IMR-90 (cell line): ENCODE measurements around the gene LIMS1. TPM values are rescaled to one million over a fixed set of nuclear protein-coding genes. Genes with fewer than 3 reads are reported as not detected.
A peak's percentile ranks its signal among the peaks of the same experiment; 100 is the strongest.

Experiments
- ATAC-seq: fragments of 200-7000 bp; cut with Tn5 transposase; 2 replicates; pipeline ENCODE4 v1.9.1; 2020; ENCODE audit warnings: low read depth, mild to moderate bottlenecking, moderate library complexity
- BruUV-seq: library from RNA; stranded (reverse); fragments of 400-500 nt; replicated peaks from 2 replicates; lab custom pipeline; 2021; lab: Mats Ljungman, UMichigan
- CTCF ChIA-PET: fragments of 300-600 bp; formaldehyde crosslinking; extraction: SDS; loops from one replicate; lab custom pipeline; 2021; ENCODE audit warnings: antibody characterized with exemption; lab: Yijun Ruan, JAX
- POLR2A ChIA-PET: fragments of 300-600 bp; sonication (Branson Sonifier 250); formaldehyde crosslinking; loops from one replicate; lab custom pipeline; 2022; ENCODE audit warnings: antibody characterized with exemption; ENCODE audit not compliant: unreplicated experiment; lab: Charles Lee
- DNase-seq: peaks from one replicate; pipeline ENCODE4 v3.0.0; 2013
- H2AFZ ChIP-seq: replicated peaks from 2 replicates; pipeline ENCODE3; 2013; ENCODE audit warnings: low read length, mild to moderate bottlenecking; ENCODE audit not compliant: poor library complexity
- H2AK5ac ChIP-seq: 2 replicates; pipeline ENCODE4 v1.6.1; 2013; ENCODE audit warnings: low read depth, low read length, inconsistent platforms
- H2AK9ac ChIP-seq: replicated peaks from 2 replicates; pipeline ENCODE3; 2013; ENCODE audit warnings: mild to moderate bottlenecking, low read depth, low read length, moderate library complexity; ENCODE audit not compliant: poor library complexity
- H2BK120ac ChIP-seq: 2 replicates; pipeline ENCODE4 v1.6.1; 2013; ENCODE audit warnings: low read depth, low read length, inconsistent platforms
- H2BK15ac ChIP-seq: 3 replicates; pipeline ENCODE4 v1.6.1; 2013; ENCODE audit warnings: low read depth, low read length, inconsistent platforms
- H2BK20ac ChIP-seq: 2 replicates; pipeline ENCODE4 v1.6.1; 2013; ENCODE audit warnings: low read depth, mild to moderate bottlenecking, inconsistent platforms, low read length, moderate library complexity
- H2BK5ac ChIP-seq: 2 replicates; pipeline ENCODE4 v1.6.1; 2013; ENCODE audit warnings: mild to moderate bottlenecking, low read depth, low read length, inconsistent platforms; ENCODE audit not compliant: poor library complexity, severe bottlenecking
- H3K14ac ChIP-seq: replicated peaks from 2 replicates; pipeline ENCODE4 v1.6.1; 2013; ENCODE audit warnings: low read depth, low read length, inconsistent platforms
- H3K18ac ChIP-seq: 2 replicates; pipeline ENCODE4 v1.6.1; 2013; ENCODE audit warnings: low read depth, low read length, control low read depth
- H3K23ac ChIP-seq: 2 replicates; pipeline ENCODE4 v1.6.1; 2013; ENCODE audit warnings: low read depth, low read length, inconsistent platforms
- H3K27ac ChIP-seq: 2 replicates; pipeline ENCODE4 v1.5.1; 2013; ENCODE audit warnings: mild to moderate bottlenecking, control low read depth, low read length; ENCODE audit not compliant: insufficient read depth
- H3K27me3 ChIP-seq: 2 replicates; pipeline ENCODE4 v1.6.1; 2013; ENCODE audit warnings: low read length; ENCODE audit not compliant: control insufficient read depth, insufficient read depth
- H3K36me3 ChIP-seq: 2 replicates; pipeline ENCODE4 v1.6.1; 2013; ENCODE audit warnings: low read length, mixed read lengths; ENCODE audit not compliant: control insufficient read depth, insufficient read depth
- H3K4ac ChIP-seq: 2 replicates; pipeline ENCODE4 v1.6.1; 2013; ENCODE audit warnings: low read depth, low read length, inconsistent platforms
- H3K4me1 ChIP-seq: 2 replicates; pipeline ENCODE4 v1.6.1; 2013; ENCODE audit warnings: low read length, mixed read lengths; ENCODE audit not compliant: control insufficient read depth, insufficient read depth
- H3K4me2 ChIP-seq: 2 replicates; pipeline ENCODE4 v1.6.1; 2013; ENCODE audit warnings: low read depth, mild to moderate bottlenecking, control low read depth, low read length, moderate library complexity
- H3K4me3 ChIP-seq: 2 replicates; pipeline ENCODE4 v1.5.1; 2013; ENCODE audit warnings: low read depth, mild to moderate bottlenecking, control low read depth, low read length, moderate library complexity; ENCODE audit not compliant: insufficient read depth
- H3K56ac ChIP-seq: 2 replicates; pipeline ENCODE4 v1.6.1; 2013; ENCODE audit warnings: low read length, inconsistent platforms; ENCODE audit not compliant: insufficient read depth; ENCODE audit errors: extremely low read depth
- H3K79me1 ChIP-seq, 2 experiments: 2 replicates each; pipeline ENCODE4 v1.6.1; 2013; ENCODE audit warnings: low read length in 2 of 2, inconsistent platforms in 1 of 2, low read depth in 1 of 2
- H3K9ac ChIP-seq: 2 replicates; pipeline ENCODE4 v1.6.1; 2013; ENCODE audit warnings: low read depth, low read length, control low read depth
- H3K9me1 ChIP-seq: 2 replicates; pipeline ENCODE4 v1.6.1; 2013; ENCODE audit warnings: low read length, inconsistent platforms; ENCODE audit not compliant: insufficient read depth
- H3K9me3 ChIP-seq: 2 replicates; pipeline ENCODE4 v1.6.1; 2013; ENCODE audit warnings: low read length; ENCODE audit not compliant: control insufficient read depth, insufficient read depth
- H4K20me1 ChIP-seq: 2 replicates; pipeline ENCODE4 v1.6.1; 2013; ENCODE audit warnings: low read length, inconsistent platforms; ENCODE audit not compliant: insufficient read depth
- H4K5ac ChIP-seq: 2 replicates; pipeline ENCODE4 v1.6.1; 2013; ENCODE audit warnings: mild to moderate bottlenecking, low read depth, low read length, control low read depth
- H4K8ac ChIP-seq, 2 experiments: 2 replicates each; pipeline ENCODE4 v1.6.1; 2013; ENCODE audit warnings: low read depth in 2 of 2, low read length in 2 of 2, control low read depth in 1 of 2, inconsistent platforms in 1 of 2
- H4K91ac ChIP-seq: 2 replicates; pipeline ENCODE4 v1.6.1; 2013; ENCODE audit warnings: low read depth, low read length, inconsistent platforms; ENCODE audit not compliant: insufficient read depth
- CEBPB ChIP-seq: IDR thresholded peaks from 2 replicates; pipeline ENCODE4 v1.6.1; 2012; ENCODE audit warnings: low read depth, low read length, improper control_type of control experiment
- FOS ChIP-seq: fragments of 150-350 bp; IDR thresholded peaks from 2 replicates; pipeline ENCODE4 v1.6.1; 2016; ENCODE audit warnings: low read depth, low read length
- WGBS, 2 experiments: methylation state at CpG; one replicate each; pipeline versions ENCODE4 v1.1.5 to v1.1.7; 2013; ENCODE audit warnings: missing lambda C conversion rate in 2 of 2; ENCODE audit not compliant: insufficient read length in 1 of 2; ENCODE audit errors: extremely low coverage in 2 of 2; 5-methylcytosine and 5-hydroxymethylcytosine counted together
- dilution Hi-C: fragments of 300-500 bp; cut with HindIII; formaldehyde crosslinking; loops from one replicate; pipeline ENCODE4 v1.14.3; 2018; ENCODE audit warnings: low sequenced_read_pairs; ENCODE audit not compliant: unreplicated experiment
- in situ Hi-C: fragments of 300-500 bp; cut with MboI; formaldehyde crosslinking; loops from 3 replicates; pipeline ENCODE4 v1.14.3; 2019; ENCODE audit warnings: low sequenced_read_pairs, inconsistent platforms, mixed read lengths
- intact Hi-C: fragments of 100-400 bp; cut with micrococcal nuclease; formaldehyde crosslinking; loops from 2 replicates; pipeline ENCODE4 v1.10.0; 2022
- polyA plus RNA-seq, 3 experiments: library from polyadenylated mRNA; depleted of rRNA; stranded (reverse); fragments of >200 nt; gene quantifications; 2 replicates each; pipeline ENCODE4 v1.2.3, GENCODE V29; 2012; ENCODE audit warnings: low replicate concordance in 1 of 3
- total RNA-seq: library from RNA; depleted of rRNA; stranded (reverse); fragments of >200 nt; gene quantifications from 2 replicates; pipeline ENCODE4 v1.2.3, GENCODE V29; 2012
- TF ChIP-seq, protein P1 (sequence below): fragments of 150-350 bp; IDR thresholded peaks from 2 replicates; pipeline ENCODE4 v1.6.1; 2017; ENCODE audit warnings: mild to moderate bottlenecking, antibody characterized with exemption, low read length, low read depth

LIMS1 gene
- total and polyA plus RNA-seq, 2 of the 4 experiments (the other 2 are of a cell fraction): 59.1 to 131 TPM

DNA sequence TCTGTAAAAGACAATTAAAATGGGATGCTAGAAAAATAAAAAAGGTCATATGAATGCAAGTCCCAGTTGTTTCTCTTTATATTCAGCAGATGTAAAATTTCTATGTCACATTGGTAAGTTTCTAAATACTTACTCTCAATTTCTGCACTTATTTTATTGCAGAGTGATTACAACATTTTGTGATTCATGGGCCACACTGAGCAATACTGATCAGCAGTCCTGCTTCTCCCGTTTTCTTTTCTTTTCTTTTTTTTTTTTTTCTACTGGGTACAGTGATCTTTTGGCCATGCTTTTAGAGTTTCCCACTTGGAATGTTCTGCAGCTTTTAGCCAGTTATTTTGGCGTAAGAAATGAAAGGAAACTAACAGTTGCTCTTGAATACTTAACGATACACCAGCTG lies 38.8 kb downstream of the LIMS1 start:
- dilution Hi-C loops: no loop called here
- WGBS, 2 experiments: no CpG with 5 or more reads among the region's 3 CpGs

More for the DNA sequence above, 38.8 kb downstream of the LIMS1 start:
- peak; percentile 82 for DNase-seq
- Histone ChIP-seq H4K5ac (no peak overlapping the region; the same call in 1 of the 2 replicates), H2AFZ (no peak overlapping the region), H2AK5ac (no peak overlapping the region), H2AK9ac (no peak overlapping the region), H3K4me2 (peak overlapping the region; percentile 70), H3K9me1 (peaks cover 21% of the 10 kb centered on the region), H4K8ac (peak overlapping the region; percentile 49 to 84; a peak in 1 of 4 replicates), H3K56ac (no peak overlapping the region), H3K4me3 (no peak overlapping the region), H2BK20ac (peak overlapping the region; percentile 94; the same call in 1 of the 2 replicates), H3K9ac (no peak overlapping the region), H2BK15ac (peak overlapping the region; percentile 81; the same call in 1 of the 3 replicates), H4K20me1 (peaks cover 13% of the 10 kb centered on the region), H3K9me3 (no peaks in the 10 kb centered on the region), H3K36me3 (no peaks in the 10 kb centered on the region), H3K27ac (peak overlapping the region; percentile 68; the same call in 1 of the 2 replicates), H3K4ac (peak overlapping the region; percentile 87; the same call in 1 of the 2 replicates), H3K18ac (peak overlapping the region; percentile 94; the same call in 1 of the 2 replicates), H4K91ac (peak overlapping the region; percentile 74; the same call in 1 of the 2 replicates), H3K23ac (no peak overlapping the region; the same call in 1 of the 2 replicates), H2BK5ac (peak overlapping the region; percentile 47), H3K14ac (peak overlapping the region; percentile 50; the same call in 1 of the 2 replicates), H3K4me1 (peaks cover 29% of the 10 kb centered on the region), H3K27me3 (no peaks in the 10 kb centered on the region), H2BK120ac (peak overlapping the region; percentile 89; the same call in 1 of the 2 replicates), H3K79me1 (peaks cover 20 to 75% of the 10 kb centered on the region in 2 experiments)
- ChIA-PET CTCF (interaction anchor here (0.6 kb wide), 1 partner anchor 194 kb away, joined by 3 read pairs; no protein-coding TSS in a partner anchor), POLR2A (no interaction called here)
- peak; percentile 20; the same call in 1 of the 2 replicates for TF ChIP-seq FOS
- TF ChIP-seq, protein P1, sequence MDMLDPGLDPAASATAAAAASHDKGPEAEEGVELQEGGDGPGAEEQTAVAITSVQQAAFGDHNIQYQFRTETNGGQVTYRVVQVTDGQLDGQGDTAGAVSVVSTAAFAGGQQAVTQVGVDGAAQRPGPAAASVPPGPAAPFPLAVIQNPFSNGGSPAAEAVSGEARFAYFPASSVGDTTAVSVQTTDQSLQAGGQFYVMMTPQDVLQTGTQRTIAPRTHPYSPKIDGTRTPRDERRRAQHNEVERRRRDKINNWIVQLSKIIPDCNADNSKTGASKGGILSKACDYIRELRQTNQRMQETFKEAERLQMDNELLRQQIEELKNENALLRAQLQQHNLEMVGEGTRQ: no peak
- peak; percentile 95 for TF ChIP-seq CEBPB
- in situ Hi-C loops: no loop called here
- no TSS peak for BruUV-seq
- intact Hi-C loops: no loop called here
- 0 out of 2 replicates have a peak, but pooled peaks have one; percentile 3 for ATAC-seq
